Cardiac fibroblast (primary cell): Measurements from ENCODE around the gene ENOX1.

ENCODE experiments used
- DNase-seq, 2 donors: peaks; one replicate each; pipeline versions ENCODE4 v3.0.0 to v3.0.0-alpha.2; 2010; ENCODE audit warnings: low read depth in 2 of 2
- H3K4me3 ChIP-seq, 2 donors: replicated peaks in 1 of 2; 1 replicate in 1 of 2; 2 replicates in 1 of 2; pipeline ENCODE4 v1.5.1; 2011; ENCODE audit warnings: low read depth in 2 of 2, low read length in 2 of 2, mild to moderate bottlenecking in 2 of 2, moderate library complexity in 1 of 2
- CTCF ChIP-seq: IDR thresholded peaks from one replicate; pipeline ENCODE4 v1.5.1; 2011; ENCODE audit warnings: low read depth, mild to moderate bottlenecking, low read length, inconsistent platforms

ENOX1 gene

GRCh38 chr13:43543331-43543730, 243.4 kb downstream of the ENOX1 start:
- DNase-seq: peak in 1 of 2 donors; percentile 59
- H3K4me3 ChIP-seq: no peak overlapping the region
- TF ChIP-seq CTCF: no peak

- peak; percentile 59 to 77 for DNase-seq
- TF ChIP-seq CTCF: no peak
- no peak overlapping the region for H3K4me3 ChIP-seq
Observed at GRCh38 chr13:43537124-43537523, 249.6 kb downstream of the ENOX1 start.

- DNase-seq: no peak
- H3K4me3 ChIP-seq: no peak overlapping the region
- TF ChIP-seq CTCF: no peak
Observed at GRCh38 chr13:43529796-43530195, 257.0 kb downstream of the ENOX1 start.

- TF ChIP-seq CTCF: no peak
- no peak overlapping the region for H3K4me3 ChIP-seq
- DNase-seq: no peak
Observed at GRCh38 chr13:43528992-43529391, 257.8 kb downstream of the ENOX1 start.

GRCh38 chr13:43522788-43523187, 264.0 kb downstream of the ENOX1 start:
- DNase-seq: peak; percentile 24 to 29
- TF ChIP-seq CTCF: no peak
- H3K4me3 ChIP-seq: no peak overlapping the region

- TF ChIP-seq CTCF: no peak
- DNase-seq: no peak
Observed at GRCh38 chr13:43520351-43520750, 266.4 kb downstream of the ENOX1 start.

GRCh38 chr13:43518833-43519232, 267.9 kb downstream of the ENOX1 start:
- H3K4me3 ChIP-seq: no peak overlapping the region
- no peak for TF ChIP-seq CTCF
- no peak for DNase-seq

More at GRCh38 chr13:43520351-43520750, 266.4 kb downstream of the ENOX1 start:
- no peak overlapping the region for H3K4me3 ChIP-seq
